Measurements from ENCODE around the gene ARHGAP26.
"Not testable (repeated sequence)": the region's sequence is repeated elsewhere in the genome, so short reads cannot be mapped to it uniquely, and the experiment has no call there.

ARHGAP26 gene

GRCh38 chr5:143076377-143076776, 306.2 kb downstream of the ARHGAP26 start:
- DNase-seq: no peak

DNA sequence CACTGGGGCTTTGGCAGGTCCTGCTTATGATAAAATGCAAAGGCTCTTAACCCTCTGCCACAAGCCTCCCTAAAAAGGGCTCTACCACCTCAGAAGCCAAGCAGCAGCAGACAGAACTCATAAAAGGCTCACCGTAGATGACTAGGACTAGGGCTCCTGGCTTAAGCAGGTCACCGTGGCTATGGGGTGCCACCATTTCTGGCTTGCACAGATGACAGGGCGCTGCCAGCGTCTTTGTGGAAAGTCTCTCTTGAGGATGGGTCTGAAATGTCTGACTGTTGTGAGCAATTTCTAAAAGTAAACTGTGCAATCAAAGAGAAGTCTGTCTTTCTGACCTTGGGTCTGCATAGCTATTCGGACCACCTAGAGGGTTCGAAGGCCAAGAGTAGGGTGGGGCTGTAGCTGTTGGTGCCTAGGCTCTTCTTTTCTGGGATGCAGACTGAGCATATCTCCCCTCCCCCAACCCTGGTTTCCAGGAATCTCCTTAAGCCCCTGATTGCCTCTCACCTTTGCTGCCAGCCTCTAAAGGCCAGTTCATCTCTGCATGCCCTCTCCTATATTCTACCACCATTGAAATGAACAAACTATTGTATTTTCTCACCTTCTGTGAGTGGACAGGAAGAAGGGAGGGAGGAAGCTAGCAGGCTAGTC, 307.4 kb downstream of the ARHGAP26 start:
- DNase-seq: no peak

- DNase-seq: no peak
Observed at GRCh38 chr5:143078313-143078712, 308.1 kb downstream of the ARHGAP26 start.

DNA sequence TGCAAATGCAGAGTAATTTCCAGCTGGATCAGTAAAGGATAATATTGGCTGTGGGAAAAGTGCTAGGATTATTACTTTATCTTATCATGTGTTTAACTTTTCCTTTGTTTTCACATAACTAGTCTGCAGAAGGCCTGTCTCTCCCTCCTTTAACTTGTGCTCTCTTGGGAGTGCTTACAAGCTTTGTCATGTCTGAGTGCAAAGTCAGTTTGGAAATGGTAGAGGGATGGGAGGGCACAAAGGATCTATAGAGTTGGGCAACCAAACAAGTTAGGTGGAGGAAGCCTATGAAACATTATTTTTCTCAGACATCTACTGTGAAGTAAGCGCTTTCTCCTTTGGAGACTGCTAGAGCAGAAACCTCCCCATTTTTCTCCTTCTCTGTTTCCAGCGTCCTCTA, 308.8 kb downstream of the ARHGAP26 start:
- no peak for DNase-seq

DNA sequence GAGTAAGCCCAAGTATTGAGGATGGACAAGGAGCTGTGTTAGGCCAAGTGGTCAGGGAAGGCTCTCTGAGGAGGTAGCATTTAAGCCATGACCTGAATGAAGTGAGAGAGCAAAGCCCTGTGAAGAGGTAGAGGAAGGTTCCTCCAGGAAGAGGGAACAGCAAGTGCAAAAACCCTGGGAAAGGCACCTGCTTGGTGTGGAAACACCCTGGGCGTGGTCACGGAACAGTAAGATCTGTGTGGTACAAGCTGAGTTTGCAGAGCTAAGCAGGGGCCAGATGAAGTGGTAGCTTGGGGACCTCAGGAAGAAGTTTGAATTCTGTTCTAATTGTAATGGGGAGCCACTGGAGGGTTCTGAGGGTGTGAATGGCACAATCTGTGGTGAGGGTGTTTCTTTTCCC, 310.2 kb downstream of the ARHGAP26 start:
- no peak for DNase-seq

GRCh38 chr5:143080982-143081381, 310.8 kb downstream of the ARHGAP26 start:
- DNase-seq: no peak

- DNase-seq: no peak
Observed at GRCh38 chr5:143083006-143083405, 312.8 kb downstream of the ARHGAP26 start.

DNA sequence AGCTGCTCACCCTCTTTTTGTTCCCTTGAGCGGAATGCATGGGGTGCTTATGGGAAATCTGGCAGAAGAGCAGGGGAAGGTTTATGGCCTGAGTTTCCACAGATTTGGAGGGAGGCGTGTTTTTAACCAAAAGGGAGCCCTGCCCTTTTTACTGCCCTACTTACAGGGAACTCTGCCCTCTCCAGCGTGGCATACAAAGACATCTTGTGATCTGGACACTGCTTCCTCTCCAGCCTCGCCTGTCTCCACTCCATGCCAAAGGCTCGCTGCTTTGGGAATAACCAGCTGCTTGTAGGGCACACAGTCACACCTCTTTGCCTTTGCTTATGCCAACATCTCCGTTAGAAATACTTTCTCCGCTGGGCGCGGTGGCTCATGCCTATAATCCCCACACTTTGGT, 314.2 kb downstream of the ARHGAP26 start:
- no peak for DNase-seq

- no peak for DNase-seq
Observed at GRCh38 chr5:143085319-143085917, 315.2 kb downstream of the ARHGAP26 start.

GRCh38 chr5:143086546-143086907, 316.4 kb downstream of the ARHGAP26 start:
- DNase-seq: no peak

DNA sequence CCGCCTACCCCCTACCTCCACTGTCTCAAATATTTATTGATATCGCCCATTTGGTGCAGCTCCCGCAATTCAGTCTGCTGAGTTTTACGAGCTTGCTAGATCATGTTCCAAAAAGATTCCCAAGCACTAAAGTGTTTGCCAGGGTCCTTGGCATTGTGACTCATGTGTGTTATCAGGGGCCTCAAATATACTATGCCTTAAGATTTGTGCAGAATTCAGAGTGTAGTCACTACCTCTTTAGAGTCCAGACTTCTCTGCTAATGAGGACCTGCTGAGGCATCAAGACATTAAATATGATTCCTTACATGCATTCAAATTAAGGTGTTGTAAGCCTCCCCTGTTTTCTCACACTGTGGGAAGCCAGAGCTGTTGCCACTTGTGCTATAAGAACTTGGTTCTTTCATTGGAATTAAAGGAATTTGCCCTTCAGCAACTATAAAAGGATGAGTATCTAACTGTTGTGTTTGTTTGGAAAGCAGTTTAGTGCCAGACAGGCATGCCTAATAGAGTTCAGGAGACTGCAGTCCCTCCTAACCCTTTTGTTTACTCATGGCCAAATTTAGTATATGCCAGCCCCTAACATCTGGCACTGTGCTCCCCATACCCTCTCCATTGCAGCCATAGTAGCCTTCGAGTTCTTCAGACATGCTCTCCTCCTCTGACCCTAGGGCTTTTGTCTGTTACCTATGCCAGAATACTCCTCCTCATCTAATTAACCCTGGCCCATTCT, 316.9 kb downstream of the ARHGAP26 start:
- no peak for DNase-seq

GRCh38 chr5:143088702-143089101, 318.5 kb downstream of the ARHGAP26 start:
- not testable (repeated sequence) for DNase-seq

- not testable (repeated sequence) for DNase-seq
Observed at GRCh38 chr5:143090044-143090443, 319.9 kb downstream of the ARHGAP26 start.

DNA sequence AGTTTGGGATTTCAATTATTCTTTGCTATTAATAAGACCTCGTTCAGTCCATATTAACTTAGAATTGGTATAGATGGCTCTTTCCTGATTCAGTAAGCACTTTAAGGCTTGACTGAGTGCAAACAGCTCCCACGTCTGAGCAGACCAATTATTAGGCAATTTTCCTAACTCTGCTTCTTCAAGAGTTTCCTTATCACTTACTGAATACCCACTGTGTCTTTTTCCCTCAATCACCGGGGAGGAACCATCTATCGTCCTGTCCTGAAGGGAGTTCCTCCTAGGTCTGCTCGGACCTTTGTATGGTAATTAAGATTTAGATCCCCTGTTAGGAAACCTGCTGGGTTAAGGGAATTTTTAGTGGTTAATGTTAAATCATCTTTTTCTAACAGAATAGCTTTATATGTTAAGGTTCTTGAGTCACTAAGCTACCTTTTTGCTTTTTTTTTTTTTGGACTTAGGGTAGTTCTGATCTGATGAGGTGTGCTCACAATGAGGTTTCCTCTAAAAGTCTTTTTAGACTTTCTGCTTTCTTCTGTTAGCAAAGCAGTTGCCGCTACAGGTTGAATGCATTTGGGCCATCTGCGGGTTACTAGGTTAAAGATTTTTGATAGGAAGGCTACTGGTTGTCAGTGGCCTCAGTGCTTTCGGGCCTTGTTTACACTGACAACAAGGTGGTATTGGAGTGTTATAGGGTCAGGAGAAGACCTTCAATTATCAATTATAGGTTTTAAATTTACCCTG, 322.7 kb downstream of the ARHGAP26 start:
- DNase-seq: not testable (repeated sequence)

DNA sequence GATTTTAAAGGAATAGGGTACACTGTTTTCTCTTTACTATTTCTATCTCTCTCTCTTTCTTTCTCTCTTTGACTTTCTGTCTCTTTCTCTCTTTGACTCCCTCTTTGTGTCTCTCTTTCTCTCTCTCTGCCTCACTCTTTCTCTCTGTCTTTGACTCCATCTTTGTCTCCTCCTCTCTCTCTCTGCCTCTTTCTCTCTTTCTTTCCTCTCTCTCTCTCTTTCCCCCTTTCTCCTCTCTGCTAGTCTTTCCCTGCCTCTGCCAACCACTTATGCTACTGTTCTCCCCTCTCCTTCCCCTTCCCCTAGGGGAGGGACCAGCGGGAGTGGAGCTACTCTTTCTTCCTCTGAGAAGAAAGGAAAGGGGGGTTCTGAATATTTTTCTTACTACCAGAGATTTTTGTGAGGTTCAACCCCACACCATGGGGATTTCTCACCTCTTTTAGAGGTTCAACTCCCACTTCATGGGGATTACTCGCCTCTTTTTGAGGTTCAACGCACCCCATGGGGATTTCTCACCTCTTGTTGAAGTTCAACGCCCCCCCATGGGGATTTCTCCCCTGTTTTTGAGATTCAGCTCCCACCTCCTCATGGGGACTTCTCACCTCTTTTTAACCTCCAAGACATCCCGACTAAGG, 323.4 kb downstream of the ARHGAP26 start:
- no peak for DNase-seq

DNA sequence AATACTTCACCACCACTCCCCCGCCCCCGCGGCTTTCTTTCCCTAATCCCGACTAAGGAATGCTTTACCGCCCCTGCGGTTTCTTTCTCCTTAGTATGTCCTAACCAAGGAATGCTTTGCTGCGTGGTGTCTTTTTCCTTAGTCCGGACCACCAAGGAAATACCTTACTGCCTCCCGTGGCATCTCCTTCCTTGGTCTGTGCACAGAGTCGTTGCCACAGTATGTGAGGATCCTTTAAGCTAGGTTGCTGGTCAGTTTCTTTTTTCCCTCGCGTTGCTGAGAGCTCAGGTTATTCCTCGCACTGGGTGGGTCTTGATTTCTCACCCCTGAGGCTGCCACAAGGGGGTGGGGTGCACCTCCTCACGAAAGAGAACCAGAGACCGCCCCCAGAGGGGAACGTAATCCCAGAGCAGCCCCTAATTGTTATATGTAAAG, 323.9 kb downstream of the ARHGAP26 start:
- DNase-seq: no peak

- DNase-seq: not testable (repeated sequence)
Observed at GRCh38 chr5:143094608-143095007, 324.4 kb downstream of the ARHGAP26 start.

DNA sequence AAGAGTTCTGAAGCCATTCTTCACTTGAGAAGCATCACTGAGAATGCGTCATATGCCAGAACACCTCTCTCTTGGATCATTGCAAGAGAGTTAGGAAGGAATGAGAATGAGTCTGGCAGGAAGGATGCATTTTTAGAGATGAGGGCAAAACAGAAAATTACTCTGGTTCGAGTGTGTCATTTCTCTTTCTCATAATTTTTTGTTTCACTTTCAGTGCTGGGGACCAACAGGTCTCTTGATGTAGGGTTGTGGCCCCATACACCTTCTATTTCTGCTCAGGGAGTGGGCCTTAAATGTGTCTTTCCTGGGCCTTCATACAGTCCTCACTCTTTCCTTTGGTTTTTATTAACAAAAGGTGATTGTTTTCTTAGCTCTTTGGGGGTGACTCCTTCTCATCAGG, 330.9 kb downstream of the ARHGAP26 start:
- DNase-seq: no peak

- DNase-seq: no peak
Observed at GRCh38 chr5:143101725-143102386, 331.7 kb downstream of the ARHGAP26 start.

DNA sequence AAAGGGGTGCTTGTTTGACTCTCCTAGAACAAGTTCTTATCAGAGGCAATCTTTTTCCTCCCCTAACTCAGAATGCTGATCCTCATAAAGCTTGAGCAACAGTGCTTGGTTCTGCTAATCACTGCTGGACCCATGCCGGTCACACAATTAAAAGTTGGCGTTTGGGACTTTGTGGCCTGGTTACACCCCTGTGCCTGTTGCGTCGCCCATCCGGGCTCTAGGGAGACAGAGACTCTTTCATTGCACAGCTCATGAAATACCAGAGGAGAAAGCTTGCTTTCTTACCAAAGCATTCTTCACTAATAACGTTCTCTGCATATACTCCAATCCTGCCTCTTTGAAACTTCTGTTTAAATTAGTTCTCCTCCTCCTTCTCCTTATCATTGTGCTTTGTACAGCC, 332.2 kb downstream of the ARHGAP26 start:
- no peak for DNase-seq

GRCh38 chr5:143105216-143105905, 335.2 kb downstream of the ARHGAP26 start:
- DNase-seq: no peak

DNA sequence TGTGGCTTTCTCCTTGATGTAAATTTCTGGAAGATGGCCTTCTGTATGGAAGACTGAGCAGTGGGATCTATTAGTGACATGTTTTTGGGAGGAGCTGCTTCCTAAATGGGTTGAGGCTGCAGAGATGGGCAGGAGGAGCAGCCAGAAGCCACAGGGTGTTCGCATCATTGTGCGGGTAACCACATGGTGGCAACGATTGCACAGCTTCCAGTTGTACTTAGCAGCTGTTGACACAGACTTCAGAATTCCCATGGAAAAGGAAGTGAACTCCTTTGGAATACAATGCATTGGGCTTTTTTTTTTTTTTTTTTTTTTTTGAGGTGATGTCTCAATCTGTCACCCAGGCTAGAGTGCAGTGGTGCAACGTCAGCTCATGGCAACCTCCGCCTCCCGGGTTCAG, 336.0 kb downstream of the ARHGAP26 start:
- DNase-seq: no peak

All from stimulated activated naive CD4-positive, alpha-beta T cell (primary cell).